AG04450 (cell line): Measurements from ENCODE around the gene PNO1. TPM values are rescaled to one million over a fixed set of nuclear protein-coding genes. Genes with fewer than 3 reads are reported as not detected.

ENCODE experiments used
- CTCF ChIA-PET: fragments of 300-600, 350-600 bp; formaldehyde crosslinking; extraction: SDS; loops from one replicate; lab custom pipeline; 2022; ENCODE audit warnings: antibody characterized with exemption, inconsistent platforms; lab: Charles Lee
- POLR2A ChIA-PET: fragments of 350-600 bp; formaldehyde crosslinking; extraction: SDS; loops from one replicate; lab custom pipeline; 2021; ENCODE audit warnings: antibody characterized with exemption, inconsistent platforms; lab: Yijun Ruan, JAX
- DNase-seq: peaks from one replicate; pipeline ENCODE4 v3.0.0-alpha.2; 2011; ENCODE audit warnings: low read depth, low spot score
- H3K27ac ChIP-seq: one replicate; pipeline ENCODE4 v1.5.1; 2012; ENCODE audit warnings: low read depth, low read length, control low read depth
- H3K27me3 ChIP-seq: one replicate; pipeline ENCODE4 v1.6.0; 2012; ENCODE audit warnings: low read length; ENCODE audit not compliant: control insufficient read depth, insufficient read depth
- H3K4me3 ChIP-seq: 2 replicates; pipeline ENCODE4 v1.5.1; 2011; ENCODE audit warnings: mild to moderate bottlenecking, low read depth, low read length, control low read depth
- H3K9me3 ChIP-seq: 2 replicates; pipeline ENCODE4 v1.5.1; 2012; ENCODE audit warnings: low read length; ENCODE audit not compliant: control insufficient read depth, insufficient read depth
- CTCF ChIP-seq: IDR thresholded peaks from 2 replicates; pipeline ENCODE4 v1.5.1; 2011; ENCODE audit warnings: low read depth, low read length, control low read depth, inconsistent platforms
- polyA plus RNA-seq: library from polyadenylated mRNA; depleted of rRNA; stranded (reverse); fragments of >200 nt; gene quantifications from 2 replicates; pipeline ENCODE4 v1.2.3, GENCODE V29; 2011

Gene PNO1
- polyA plus RNA-seq, 1 experiment, result 14.2 TPM

GRCh38 chr2:68206793-68207192 is 49.1 kb downstream of the PNO1 start:
- Histone ChIP-seq H3K9me3 (no peaks in the 10 kb centered on the region), H3K4me3 (no peak overlapping the region), H3K27me3 (no peaks in the 10 kb centered on the region), H3K27ac (no peak overlapping the region)
- no peak for DNase-seq
- ChIA-PET POLR2A (no interaction called here), CTCF (interaction anchor here (0.7 to 2.9 kb wide), 4 partner anchors 11 to 234 kb away, joined by 3 to 15 read pairs (median 4); no protein-coding TSS in a partner anchor)
- no peak for TF ChIP-seq CTCF

- ChIA-PET CTCF (interaction anchor here (2.0 kb wide), 1 partner anchor 19 kb away, joined by 9 read pairs; no protein-coding TSS in a partner anchor), POLR2A (no interaction called here)
- Histone ChIP-seq H3K9me3 (no peaks in the 10 kb centered on the region), H3K4me3 (no peak overlapping the region), H3K27ac (no peak overlapping the region), H3K27me3 (no peaks in the 10 kb centered on the region)
- no peak for TF ChIP-seq CTCF
- no peak for DNase-seq
Observed at GRCh38 chr2:68214381-68214780, 56.7 kb downstream of the PNO1 start.

- ChIA-PET CTCF (interaction anchor here (0.8 to 2.2 kb wide), 3 partner anchors 10 to 75 kb away, joined by 3 to 7 read pairs (median 4); no protein-coding TSS in a partner anchor), POLR2A (no interaction called here)
- Histone ChIP-seq H3K4me3 (no peak overlapping the region), H3K27ac (no peak overlapping the region), H3K9me3 (peaks cover 4% of the 10 kb centered on the region; the same call in 1 of the 2 replicates), H3K27me3 (no peaks in the 10 kb centered on the region)
- DNase-seq, result no peak
- TF ChIP-seq CTCF, result no peak
Observed at GRCh38 chr2:68216454-68217310, 59.0 kb downstream of the PNO1 start.

- CTCF ChIA-PET, result interaction anchor here (0.8 to 2.2 kb wide), 4 partner anchors 21 to 74 kb away, joined by 3 to 7 read pairs (median 4); no protein-coding TSS in a partner anchor
- DNase-seq, result no peak
- no peak overlapping the region for H3K4me3 ChIP-seq
- no peaks in the 10 kb centered on the region for H3K27me3 ChIP-seq
- H3K9me3 ChIP-seq, result peaks cover 4% of the 10 kb centered on the region; the same call in 1 of the 2 replicates
- TF ChIP-seq CTCF, result no peak
- no peak overlapping the region for H3K27ac ChIP-seq
- POLR2A ChIA-PET, result no interaction called here
Observed at GRCh38 chr2:68217729-68218128, 60.0 kb downstream of the PNO1 start.
